HepG2 (cell line): ENCODE measurements around the gene NEGR1. TPM values are rescaled to one million over a fixed set of nuclear protein-coding genes. Genes with fewer than 3 reads are reported as not detected.

Experiments
- ATAC-seq: fragments of 200-7000 bp; cut with Tn5 transposase; 3 replicates; pipeline ENCODE4 v1.9.1; 2020; ENCODE audit warnings: mild to moderate bottlenecking, moderate library complexity
- BruUV-seq: library from RNA; stranded (reverse); fragments of 400-500 nt; replicated peaks from 2 replicates; lab custom pipeline; 2021; lab: Mats Ljungman, UMichigan
- CTCF ChIA-PET: fragments of 300-600 bp; formaldehyde crosslinking; extraction: SDS; loops from one replicate; lab custom pipeline; 2021; ENCODE audit warnings: low total read pairs, inconsistent platforms, low intra/inter-chr PET ratio; lab: Yijun Ruan, JAX
- POLR2A ChIA-PET: fragments of 350-600 bp; sonication (Branson Sonifier 250); formaldehyde crosslinking; loops from one replicate; lab custom pipeline; 2020; ENCODE audit warnings: antibody characterized with exemption, inconsistent platforms; lab: Yijun Ruan, JAX
- DNase-seq: peaks from one replicate; pipeline ENCODE4 v3.0.0-alpha.2; 2015; ENCODE audit warnings: low spot score
- FAIRE-seq: peaks from 3 replicates; lab custom pipeline; 2011; peaks lifted over from hg19 to GRCh38; lab: Jason Lieb, UNC
- H2AFZ ChIP-seq: one replicate; pipeline ENCODE4 v1.6.1; 2011; ENCODE audit warnings: low read length, inconsistent platforms
- H3K27ac ChIP-seq: fragments of 300-600 bp; 3 replicates; pipeline ENCODE4 v1.8.0; 2011; ENCODE audit warnings: mixed run types, mild to moderate bottlenecking, mixed read lengths, low read length, inconsistent platforms; ENCODE audit not compliant: insufficient read depth; ENCODE audit errors: extremely low read length
- H3K27me3 ChIP-seq, 2 experiments: fragments of 200-600 bp in 1 of 2; 2 replicates in 1 of 2; 3 replicates in 1 of 2; pipeline versions ENCODE4 v1.6.0 to v1.8.0; 2011; ENCODE audit warnings: low read length in 2 of 2, mild to moderate bottlenecking in 2 of 2, moderate library complexity in 2 of 2, inconsistent platforms in 1 of 2; ENCODE audit not compliant: insufficient read depth in 2 of 2, control insufficient read depth in 1 of 2
- H3K36me3 ChIP-seq, 2 experiments: fragments of 200-600 bp in 1 of 2; replicated peaks in 1 of 2; 2 replicates in 1 of 2; 3 replicates in 1 of 2; pipeline versions ENCODE4 v1.5.1 to v1.8.0; 2011; ENCODE audit warnings: low read length in 2 of 2, inconsistent platforms in 1 of 2; ENCODE audit not compliant: insufficient read depth in 2 of 2, control insufficient read depth in 1 of 2
- H3K4me1 ChIP-seq: 2 replicates; pipeline ENCODE4 v1.5.1; 2012; ENCODE audit warnings: low read length, inconsistent platforms; ENCODE audit not compliant: insufficient read depth
- H3K4me2 ChIP-seq: 2 replicates; pipeline ENCODE4 v1.6.0; 2011; ENCODE audit warnings: low read depth, low read length, inconsistent platforms
- H3K4me3 ChIP-seq, 3 experiments: fragments of 200-600 bp in 1 of 3; sonication (generic), shearing (Covaris generic) in 1 of 3; replicated peaks in 1 of 3; 2 replicates each; pipeline ENCODE4 v1.5.1; 2011 to 2016; ENCODE audit warnings: low read length in 3 of 3, inconsistent platforms in 2 of 3, low read depth in 2 of 3, mild to moderate bottlenecking in 2 of 3, control low read depth in 1 of 3, mixed read lengths in 1 of 3; ENCODE audit not compliant: insufficient read depth in 1 of 3
- H3K79me2 ChIP-seq: one replicate; pipeline ENCODE4 v1.6.1; 2011; ENCODE audit warnings: low read length, inconsistent platforms; ENCODE audit not compliant: insufficient read depth
- H3K9ac ChIP-seq: 2 replicates; pipeline ENCODE4 v1.6.0; 2011; ENCODE audit warnings: mild to moderate bottlenecking, low read depth, low read length, inconsistent platforms; ENCODE audit not compliant: insufficient read depth
- H3K9me3 ChIP-seq: 2 replicates; pipeline ENCODE4 v1.5.1; 2012; ENCODE audit warnings: mild to moderate bottlenecking, low read length
- H4K20me1 ChIP-seq: 2 replicates; pipeline ENCODE4 v1.6.0; 2011; ENCODE audit warnings: inconsistent platforms, mild to moderate bottlenecking, low read length, moderate library complexity; ENCODE audit not compliant: insufficient read depth
- HES4 ChIP-seq: sonication (generic); formaldehyde crosslinking; IDR thresholded peaks from 2 replicates; pipeline ENCODE4 v1.9.0; 2021; ENCODE audit warnings: mild to moderate bottlenecking, missing genetic modification reagents, borderline replicate concordance
- HNF4G ChIP-seq, 2 experiments: sonication (generic) in 1 of 2; formaldehyde crosslinking in 1 of 2; IDR thresholded peaks; 2 replicates each; pipeline versions ENCODE4 v1.4.0 to v1.6.1; 2011 to 2020; ENCODE audit warnings: borderline replicate concordance in 2 of 2, low read depth in 2 of 2, mild to moderate bottlenecking in 2 of 2, low read length in 1 of 2, missing genetic modification reagents in 1 of 2, moderate library complexity in 1 of 2
- WGBS: methylation state at CpG from one replicate; pipeline ENCODE4 v1.1.6; 2017; ENCODE audit warnings: low lambda C conversion rate; 5-methylcytosine and 5-hydroxymethylcytosine counted together
- in situ Hi-C: cut with HindIII; loops from 2 replicates; pipeline ENCODE4 v1.10.0; 2017; ENCODE audit warnings: low pct_unique_long_range_greater_than_20kb; ENCODE audit not compliant: extremely low pct_ligation_motif_present
- intact Hi-C: fragments of 100-400 bp; cut with micrococcal nuclease; formaldehyde crosslinking; loops from one replicate; pipeline ENCODE4 v1.10.0; 2022; ENCODE audit not compliant: unreplicated experiment
- polyA plus RNA-seq, 8 experiments: library from polyadenylated mRNA; depleted of rRNA in 3 of 8; stranded (reverse) in 7 of 8; unstranded in 1 of 8; fragments of >200 nt; fragmentation: Illumina TruSeq in 4 of 8; extraction: Trizol in 4 of 8; gene quantifications; 2 replicates each; pipeline versions ENCODE4 v1.2.1 to v1.2.3, GENCODE V29; 2011 to 2016; ENCODE audit warnings: low read depth in 4 of 8, missing spikeins in 1 of 8, mixed read lengths in 1 of 8; ENCODE audit not compliant: insufficient read depth in 1 of 8
- total RNA-seq, 5 experiments: library from RNA; depleted of rRNA; stranded (reverse); fragments of >200 nt; fragmentation: Illumina TruSeq; extraction: Trizol; gene quantifications; 2 replicates each; pipeline ENCODE4 v1.2.3, GENCODE V29; 2016; ENCODE audit warnings: low read depth in 1 of 5
- TF ChIP-seq, protein P1 (sequence below), 2 experiments: fragments of 450-650 bp in 1 of 2; sonication (generic) in 1 of 2; formaldehyde crosslinking in 1 of 2; IDR thresholded peaks; 2 replicates each; pipeline versions ENCODE4 v1.6.1 to v1.8.0; 2016 to 2022; ENCODE audit warnings: antibody characterized with exemption in 1 of 2, mild to moderate bottlenecking in 1 of 2, missing genetic modification reagents in 1 of 2
- TF ChIP-seq, protein P2 (sequence below): sonication (generic); formaldehyde crosslinking; IDR thresholded peaks from 2 replicates; pipeline ENCODE4 v1.8.1; 2023; ENCODE audit warnings: mild to moderate bottlenecking, missing genetic modification reagents, borderline replicate concordance
- TF ChIP-seq, protein P3 (sequence below): sonication (generic); formaldehyde crosslinking; IDR thresholded peaks from 2 replicates; pipeline ENCODE4 v1.5.1; 2020; ENCODE audit warnings: missing genetic modification reagents, mild to moderate bottlenecking, borderline replicate concordance

The NEGR1 gene
- total and polyA plus RNA-seq, 2 of the 13 experiments (the other 11 are each of a cell fraction or from before 2014, with no cell fraction given) = not detected

DNA sequence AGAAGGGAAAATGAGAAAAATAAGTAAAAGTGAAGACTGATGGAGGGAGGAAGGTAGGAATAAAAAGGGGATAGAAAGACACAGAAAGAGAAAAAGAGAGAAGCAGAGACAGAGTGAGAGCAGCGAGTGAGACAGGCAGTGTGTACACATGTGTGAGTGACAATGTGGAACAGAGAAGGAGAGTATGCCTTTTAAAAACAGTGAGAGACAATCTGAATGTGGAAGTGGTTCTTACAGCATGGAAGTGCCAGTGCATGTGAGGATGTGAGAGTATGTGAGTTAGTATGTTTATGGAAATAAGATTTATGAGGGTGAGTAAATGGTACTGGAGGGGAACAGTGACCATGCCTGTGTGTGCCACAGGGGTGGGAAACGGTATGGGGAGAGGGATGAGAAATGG lies 1.2 kb downstream of the NEGR1 start (continued):
- TF ChIP-seq, protein P1, sequence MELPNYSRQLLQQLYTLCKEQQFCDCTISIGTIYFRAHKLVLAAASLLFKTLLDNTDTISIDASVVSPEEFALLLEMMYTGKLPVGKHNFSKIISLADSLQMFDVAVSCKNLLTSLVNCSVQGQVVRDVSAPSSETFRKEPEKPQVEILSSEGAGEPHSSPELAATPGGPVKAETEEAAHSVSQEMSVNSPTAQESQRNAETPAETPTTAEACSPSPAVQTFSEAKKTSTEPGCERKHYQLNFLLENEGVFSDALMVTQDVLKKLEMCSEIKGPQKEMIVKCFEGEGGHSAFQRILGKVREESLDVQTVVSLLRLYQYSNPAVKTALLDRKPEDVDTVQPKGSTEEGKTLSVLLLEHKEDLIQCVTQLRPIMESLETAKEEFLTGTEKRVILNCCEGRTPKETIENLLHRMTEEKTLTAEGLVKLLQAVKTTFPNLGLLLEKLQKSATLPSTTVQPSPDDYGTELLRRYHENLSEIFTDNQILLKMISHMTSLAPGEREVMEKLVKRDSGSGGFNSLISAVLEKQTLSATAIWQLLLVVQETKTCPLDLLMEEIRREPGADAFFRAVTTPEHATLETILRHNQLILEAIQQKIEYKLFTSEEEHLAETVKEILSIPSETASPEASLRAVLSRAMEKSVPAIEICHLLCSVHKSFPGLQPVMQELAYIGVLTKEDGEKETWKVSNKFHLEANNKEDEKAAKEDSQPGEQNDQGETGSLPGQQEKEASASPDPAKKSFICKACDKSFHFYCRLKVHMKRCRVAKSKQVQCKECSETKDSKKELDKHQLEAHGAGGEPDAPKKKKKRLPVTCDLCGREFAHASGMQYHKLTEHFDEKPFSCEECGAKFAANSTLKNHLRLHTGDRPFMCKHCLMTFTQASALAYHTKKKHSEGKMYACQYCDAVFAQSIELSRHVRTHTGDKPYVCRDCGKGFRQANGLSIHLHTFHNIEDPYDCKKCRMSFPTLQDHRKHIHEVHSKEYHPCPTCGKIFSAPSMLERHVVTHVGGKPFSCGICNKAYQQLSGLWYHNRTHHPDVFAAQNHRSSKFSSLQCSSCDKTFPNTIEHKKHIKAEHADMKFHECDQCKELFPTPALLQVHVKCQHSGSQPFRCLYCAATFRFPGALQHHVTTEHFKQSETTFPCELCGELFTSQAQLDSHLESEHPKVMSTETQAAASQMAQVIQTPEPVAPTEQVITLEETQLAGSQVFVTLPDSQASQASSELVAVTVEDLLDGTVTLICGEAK (IDR thresholded peaks at IDR 0.05) = no peak
- TF ChIP-seq, protein P1 (CRISPR knock-in tag; IDR thresholded peaks at IDR 0.05) = no peak
- no peak for TF ChIP-seq HES4 (CRISPR knock-in tag)
- TF ChIP-seq, all 625 proteins: peak for 0

DNA sequence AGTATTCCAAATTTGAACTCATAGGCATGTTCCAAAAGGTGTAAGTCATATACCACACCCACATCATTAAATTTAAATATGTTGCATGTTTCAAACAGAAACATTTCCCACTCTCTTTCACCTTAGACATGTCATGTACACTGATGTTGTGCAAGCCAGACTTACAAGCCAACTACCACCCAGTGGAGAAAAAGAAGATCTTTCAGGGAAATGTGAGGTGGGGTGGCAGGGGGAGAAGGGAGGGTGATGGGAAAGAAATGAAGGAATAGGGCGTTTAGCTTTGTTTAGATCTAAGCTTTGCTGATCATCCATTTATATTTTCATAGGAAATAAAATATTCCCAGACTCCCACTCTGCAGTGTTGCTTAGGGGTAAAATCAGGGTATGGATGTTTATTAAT lies 1.6 kb downstream of the NEGR1 start:
- H3K4me1 ChIP-seq = peaks cover 24% of the 10 kb centered on the region
- intact Hi-C loops = loop anchor here (5.0 kb wide), 1 partner anchor 202 kb away; no protein-coding TSS in a partner anchor
- TF ChIP-seq, protein P2, sequence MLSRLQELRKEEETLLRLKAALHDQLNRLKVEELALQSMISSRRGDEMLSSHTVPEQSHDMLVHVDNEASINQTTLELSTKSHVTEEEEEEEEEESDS (CRISPR knock-in tag) = no peak
- no peak for TF ChIP-seq HNF4G (IDR thresholded peaks at IDR 0.05; ENCODE audit: borderline replicate concordance, low read depth, low read length)
- TF ChIP-seq HNF4G (CRISPR knock-in tag; IDR thresholded peaks at IDR 0.05; ENCODE audit: borderline replicate concordance, low read depth) = no peak
- TF ChIP-seq, protein P3, sequence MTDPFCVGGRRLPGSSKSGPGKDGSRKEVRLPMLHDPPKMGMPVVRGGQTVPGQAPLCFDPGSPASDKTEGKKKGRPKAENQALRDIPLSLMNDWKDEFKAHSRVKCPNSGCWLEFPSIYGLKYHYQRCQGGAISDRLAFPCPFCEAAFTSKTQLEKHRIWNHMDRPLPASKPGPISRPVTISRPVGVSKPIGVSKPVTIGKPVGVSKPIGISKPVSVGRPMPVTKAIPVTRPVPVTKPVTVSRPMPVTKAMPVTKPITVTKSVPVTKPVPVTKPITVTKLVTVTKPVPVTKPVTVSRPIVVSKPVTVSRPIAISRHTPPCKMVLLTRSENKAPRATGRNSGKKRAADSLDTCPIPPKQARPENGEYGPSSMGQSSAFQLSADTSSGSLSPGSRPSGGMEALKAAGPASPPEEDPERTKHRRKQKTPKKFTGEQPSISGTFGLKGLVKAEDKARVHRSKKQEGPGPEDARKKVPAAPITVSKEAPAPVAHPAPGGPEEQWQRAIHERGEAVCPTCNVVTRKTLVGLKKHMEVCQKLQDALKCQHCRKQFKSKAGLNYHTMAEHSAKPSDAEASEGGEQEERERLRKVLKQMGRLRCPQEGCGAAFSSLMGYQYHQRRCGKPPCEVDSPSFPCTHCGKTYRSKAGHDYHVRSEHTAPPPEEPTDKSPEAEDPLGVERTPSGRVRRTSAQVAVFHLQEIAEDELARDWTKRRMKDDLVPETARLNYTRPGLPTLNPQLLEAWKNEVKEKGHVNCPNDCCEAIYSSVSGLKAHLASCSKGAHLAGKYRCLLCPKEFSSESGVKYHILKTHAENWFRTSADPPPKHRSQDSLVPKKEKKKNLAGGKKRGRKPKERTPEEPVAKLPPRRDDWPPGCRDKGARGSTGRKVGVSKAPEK (CRISPR knock-in tag) = no peak

More for the DNA sequence above, 1.6 kb downstream of the NEGR1 start:
- Histone ChIP-seq H3K4me3 (no peak overlapping the region), H3K79me2 (no peaks in the 10 kb centered on the region), H3K9me3 (no peaks in the 10 kb centered on the region), H3K36me3 (no peaks in the 10 kb centered on the region), H2AFZ (no peak overlapping the region), H3K9ac (no peak overlapping the region), H4K20me1 (no peaks in the 10 kb centered on the region), H3K27ac (no peak overlapping the region), H3K27me3 (peaks cover 0 to 35% of the 10 kb centered on the region in 2 experiments; a peak in 4 of 5 replicates), H3K4me2 (no peak overlapping the region)
- ChIA-PET POLR2A (no interaction called here), CTCF (no interaction called here)
- BruUV-seq = no TSS peak
- 3% methylated on average over 1 of the region's 1 CpG for WGBS
- in situ Hi-C loops = no loop called here
- no peak for DNase-seq
- no peak for FAIRE-seq
- ATAC-seq = no peak
